ENCODE data around the gene MRPL58.

MRPL58 gene

GRCh38 chr17:74987418-74987908 is 25.0 kb upstream of the MRPL58 start, which contains the start of gene CDR2L:
TSS of gene CDR2L (plus strand) at chr17:74987632. CDS start at chr17:74988044, 412 bp downstream.
- peak; percentile 67 for DNase-seq (ENCODE audit: low read depth)
- H3K4me3 ChIP-seq (ENCODE audit: control insufficient read depth, low read depth, low read length): peak within 1 kb of the TSS; percentile 85

GRCh38 chr17:74987909-74988711 is 24.4 kb upstream of the MRPL58 start:
- H3K4me3 ChIP-seq (ENCODE audit: control insufficient read depth, low read depth, low read length): peak overlapping the region; percentile 85
- TF ChIP-seq CTCF (IDR thresholded peaks at IDR 0.05; ENCODE audit: control insufficient read depth, insufficient read depth, low read depth, low read length, missing control alignments): peak; percentile 46
- DNase-seq (ENCODE audit: low read depth): no peak

More at GRCh38 chr17:74987418-74987908, 25.0 kb upstream of the MRPL58 start, which contains the start of gene CDR2L:
- no peak for TF ChIP-seq CTCF (IDR thresholded peaks at IDR 0.05; ENCODE audit: control insufficient read depth, insufficient read depth, low read depth, low read length, missing control alignments)

GRCh38 chr17:74990581-74991105 is 21.8 kb upstream of the MRPL58 start:
- H3K4me3 ChIP-seq (ENCODE audit: control insufficient read depth, low read depth, low read length): no peak overlapping the region

GRCh38 chr17:74992223-74992622 is 20.2 kb upstream of the MRPL58 start:
- no peak overlapping the region for H3K4me3 ChIP-seq (ENCODE audit: control insufficient read depth, low read depth, low read length)
- TF ChIP-seq CTCF (IDR thresholded peaks at IDR 0.05; ENCODE audit: control insufficient read depth, insufficient read depth, low read depth, low read length, missing control alignments): no peak
- DNase-seq (ENCODE audit: low read depth): no peak

More at GRCh38 chr17:74990581-74991105, 21.8 kb upstream of the MRPL58 start:
- TF ChIP-seq CTCF (IDR thresholded peaks at IDR 0.05; ENCODE audit: control insufficient read depth, insufficient read depth, low read depth, low read length, missing control alignments): no peak
- DNase-seq (ENCODE audit: low read depth): no peak

- TF ChIP-seq CTCF (IDR thresholded peaks at IDR 0.05; ENCODE audit: control insufficient read depth, insufficient read depth, low read depth, low read length, missing control alignments): no peak
- no peak overlapping the region for H3K4me3 ChIP-seq (ENCODE audit: control insufficient read depth, low read depth, low read length)
- DNase-seq (ENCODE audit: low read depth): no peak
Measured at GRCh38 chr17:74994440-74994839, 18.0 kb upstream of the MRPL58 start.

- no peak overlapping the region for H3K4me3 ChIP-seq (ENCODE audit: control insufficient read depth, low read depth, low read length)
- TF ChIP-seq CTCF (IDR thresholded peaks at IDR 0.05; ENCODE audit: control insufficient read depth, insufficient read depth, low read depth, low read length, missing control alignments): no peak
- DNase-seq (ENCODE audit: low read depth): no peak
Measured at GRCh38 chr17:74995847-74996246, 16.6 kb upstream of the MRPL58 start.

Data from AG09309 (cell line).